Activated CD8-positive, alpha-beta memory T cell treated with anti-CD3 and anti-CD28 coated beads for 1 hour (primary cell): ENCODE data around the gene CARD6.
"Not testable (repeated sequence)": the region's sequence is repeated elsewhere in the genome, so short reads cannot be mapped to it uniquely, and the experiment has no call there.

ENCODE experiments used
- DNase-seq, 2 donors: peaks; one replicate each; pipeline ENCODE4 v3.0.0-alpha.2; 2020; ENCODE audit warnings: low read depth in 1 of 2; ENCODE audit errors: extremely low read depth in 1 of 2

Gene CARD6

DNA sequence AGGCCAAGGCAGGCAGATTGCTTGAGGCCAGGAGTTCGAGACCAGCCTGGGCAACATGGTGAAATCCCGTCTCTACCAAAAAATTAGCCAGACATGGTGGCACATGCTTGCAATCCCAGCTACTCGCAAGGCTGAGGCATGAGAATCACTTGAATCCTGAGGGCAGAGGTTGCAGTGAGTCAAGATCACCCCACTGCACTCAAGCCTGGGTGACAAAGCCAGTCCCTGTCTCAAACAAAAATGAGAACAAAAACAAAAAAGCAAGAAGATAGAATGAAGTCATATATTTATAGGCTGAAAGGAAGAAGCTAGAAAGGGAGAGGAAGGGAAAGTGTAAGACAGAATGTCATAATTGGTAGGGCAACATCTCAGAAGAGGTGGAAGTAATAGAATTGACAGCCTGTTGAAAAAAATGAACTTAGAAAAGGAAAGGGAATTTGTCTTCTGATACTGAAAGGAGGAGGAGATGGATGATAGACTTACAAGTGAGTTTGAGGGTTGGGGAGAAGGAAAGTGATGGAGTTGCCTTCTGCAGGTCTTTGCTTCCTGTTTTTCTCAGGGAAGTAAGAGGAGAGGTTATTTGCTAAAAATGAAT is 32.2 kb downstream of the CARD6 start:
- DNase-seq, result no peak

GRCh38 chr5:40875958-40876357 is 34.8 kb downstream of the CARD6 start:
- DNase-seq, result no peak

DNA sequence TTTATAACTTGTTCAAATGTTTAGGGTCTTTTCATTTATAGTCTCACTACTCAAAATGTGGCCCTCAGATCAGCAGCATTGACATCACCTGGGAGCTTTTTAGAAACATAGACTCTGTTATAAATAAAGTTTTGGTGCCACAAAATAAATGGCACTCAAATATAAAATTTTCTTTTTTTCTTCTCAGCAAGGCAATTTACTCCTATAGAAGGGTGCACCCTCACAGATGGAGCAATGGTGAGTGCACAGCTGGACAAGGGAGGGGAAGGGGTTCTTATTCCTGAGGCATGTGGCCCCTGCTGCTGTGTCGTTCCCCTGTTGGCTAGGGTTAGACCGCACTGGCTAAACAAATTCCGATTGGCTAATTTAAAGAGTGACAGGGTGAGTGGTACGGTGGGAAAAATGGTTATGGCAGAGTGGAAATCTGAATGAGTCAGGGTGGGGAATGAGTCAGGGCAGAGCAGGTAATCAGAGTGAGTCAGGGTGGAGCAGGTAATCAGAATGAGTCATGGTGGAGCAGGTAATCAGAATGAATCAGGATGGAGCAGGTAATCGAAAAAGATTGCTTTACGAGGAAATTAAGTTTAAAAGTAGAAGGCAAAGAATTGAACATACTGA is 36.3 kb downstream of the CARD6 start:
- DNase-seq, result no peak

DNA sequence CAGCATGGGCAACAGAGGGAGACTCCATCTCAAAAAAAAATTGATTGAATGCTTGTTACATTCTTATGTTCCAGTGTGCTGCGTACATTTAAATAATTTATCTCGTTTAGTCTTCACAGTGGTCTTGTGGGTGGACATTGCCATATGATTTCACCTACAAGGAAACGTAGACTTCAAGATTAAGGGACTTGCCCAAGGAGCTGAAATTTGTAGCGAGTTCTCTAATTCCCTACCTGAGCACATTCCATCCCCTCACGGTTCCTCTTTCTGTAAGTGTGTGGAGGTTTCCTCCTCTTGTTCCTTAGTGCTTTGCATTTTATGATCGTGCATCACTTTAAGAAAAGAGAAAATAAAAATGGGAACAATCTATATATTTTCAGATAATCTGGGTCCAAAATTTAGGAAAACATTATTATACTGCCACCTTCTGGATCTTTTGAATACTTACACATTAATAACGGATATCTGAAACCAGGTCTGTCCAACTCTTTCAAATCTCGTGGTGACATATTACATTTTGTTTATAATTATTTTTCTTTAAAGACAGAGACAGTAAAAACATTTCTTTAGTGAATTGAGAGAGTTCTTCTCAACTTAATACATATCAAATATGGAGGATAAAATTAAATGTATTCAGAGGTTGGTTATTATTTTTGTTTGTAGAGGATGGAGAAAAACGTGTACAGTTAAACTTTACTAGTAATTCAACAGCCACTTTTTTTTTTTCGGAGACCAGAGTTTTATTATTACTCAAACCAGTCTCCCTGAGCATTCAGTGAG is 38.2 kb downstream of the CARD6 start:
- no peak for DNase-seq

GRCh38 chr5:40882291-40882690 is 41.1 kb downstream of the CARD6 start:
- DNase-seq, result no peak

- DNase-seq, result not testable (repeated sequence)
Observed at GRCh38 chr5:40883051-40883450, 41.9 kb downstream of the CARD6 start.

DNA sequence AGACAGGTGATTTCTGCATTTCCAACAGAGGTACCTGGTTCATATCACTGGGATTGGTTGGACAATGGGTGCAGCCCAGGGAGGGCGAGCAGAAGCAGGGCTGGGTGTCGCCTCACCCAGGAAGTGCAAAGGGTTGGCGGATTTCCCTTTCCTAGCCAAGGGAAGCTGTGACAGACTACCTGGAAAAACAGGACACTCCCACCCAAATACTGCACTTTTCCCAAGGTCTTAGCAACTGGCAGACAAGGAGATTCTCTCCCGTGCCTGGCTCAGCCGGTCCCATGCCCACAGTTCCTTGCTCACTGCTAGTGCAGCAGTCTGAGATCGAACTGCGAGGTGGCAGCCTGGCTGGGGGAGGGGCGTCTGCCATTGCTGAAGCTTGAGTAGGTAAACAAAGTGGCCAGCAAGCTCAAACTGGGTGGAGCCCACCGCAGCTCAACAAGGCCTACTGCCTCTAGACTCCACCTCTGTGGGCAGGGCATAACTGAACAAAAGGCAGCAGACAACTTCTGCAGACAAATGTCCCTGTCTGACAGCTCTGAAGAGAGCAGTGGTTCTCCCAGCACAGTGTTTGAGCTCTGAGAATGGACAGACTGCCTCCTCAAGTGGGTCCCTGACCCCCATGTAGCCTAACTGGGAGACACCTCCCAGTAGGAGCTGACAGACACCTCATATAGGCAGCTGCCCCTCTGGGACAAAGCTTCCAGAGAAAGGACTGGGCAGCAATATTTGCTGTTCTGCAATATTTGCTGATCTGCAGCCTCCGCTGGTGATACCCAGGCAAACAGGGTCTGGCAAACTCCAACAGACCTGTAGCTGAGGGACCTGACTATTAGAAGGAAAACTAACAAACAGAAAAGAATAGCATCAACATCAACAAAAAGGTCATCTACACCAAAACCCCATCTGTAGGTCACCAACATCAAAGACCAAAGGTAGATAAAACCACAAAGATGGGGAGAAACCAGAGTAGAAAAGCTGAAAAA is 54.6 kb downstream of the CARD6 start:
- DNase-seq, result not testable (repeated sequence)

GRCh38 chr5:40904205-40904993 is 63.2 kb downstream of the CARD6 start:
- DNase-seq, result no peak

DNA sequence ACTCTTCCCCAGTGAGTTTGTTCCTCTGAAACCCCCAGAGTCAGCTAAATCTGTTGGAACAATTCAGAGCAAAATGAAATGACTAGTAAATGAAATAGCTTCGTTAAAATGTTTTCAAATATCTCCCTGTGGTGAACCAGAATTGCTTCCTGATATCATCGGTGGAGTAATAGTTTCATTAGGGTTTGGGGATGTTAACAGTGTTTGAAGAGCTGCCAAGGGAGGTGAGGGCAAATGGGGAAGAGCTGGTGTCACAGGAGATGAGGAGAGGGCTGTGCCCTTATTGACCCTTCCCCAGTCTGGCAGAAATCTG is 63.8 kb downstream of the CARD6 start:
- DNase-seq, result no peak

DNA sequence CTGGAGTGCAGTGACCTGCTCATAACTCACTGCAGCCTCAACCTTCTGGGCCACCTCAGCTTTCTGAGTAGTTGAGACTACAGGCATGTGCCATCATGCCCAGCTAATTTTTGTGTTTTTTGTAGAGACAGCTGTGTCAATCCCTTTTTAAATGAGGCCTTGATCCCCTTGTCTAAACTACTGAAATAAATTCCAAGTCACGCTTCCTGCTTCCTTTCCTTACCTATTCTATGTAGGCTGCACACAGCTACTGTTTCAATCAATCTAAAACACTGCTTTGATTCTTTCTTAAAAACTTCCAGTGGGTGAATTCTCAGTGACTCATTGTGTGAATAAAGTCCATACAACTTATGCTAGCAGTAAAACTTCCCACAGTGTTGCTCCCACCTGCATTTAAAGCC is 65.2 kb downstream of the CARD6 start:
- DNase-seq, result no peak

- DNase-seq, result no peak
Observed at GRCh38 chr5:40909264-40909663, 68.1 kb downstream of the CARD6 start, which contains the start of gene C7. Gene C7 (plus strand): TSS chr5:40909497. CDS start chr5:40909611, 114 bp downstream.

- no peak for DNase-seq
Observed at GRCh38 chr5:40909723-40910122, 68.6 kb downstream of the CARD6 start.
